KOPT-K1 (cell line): ENCODE data around the gene ADGRE3.

Experiments used
- H3K27ac ChIP-seq: fragments of 200-600 bp; sonication (generic); 2 replicates; pipeline ENCODE4 v1.5.1; 2016; ENCODE audit warnings: antibody characterized with exemption, mild to moderate bottlenecking, low read depth, low read length; ENCODE audit not compliant: poor library complexity, severe bottlenecking
- H3K36me3 ChIP-seq: fragments of 200-600 bp; sonication (generic); 2 replicates; pipeline ENCODE4 v1.5.1; 2017; ENCODE audit warnings: antibody characterized with exemption, mild to moderate bottlenecking, low read length, moderate library complexity; ENCODE audit not compliant: insufficient read depth
- H3K9me3 ChIP-seq: fragments of 200-600 bp; sonication (generic); 2 replicates; pipeline ENCODE4 v1.5.1; 2017; ENCODE audit warnings: antibody characterized with exemption, low read length, mild to moderate bottlenecking; ENCODE audit not compliant: insufficient read depth, poor library complexity, severe bottlenecking

ADGRE3 gene

DNA sequence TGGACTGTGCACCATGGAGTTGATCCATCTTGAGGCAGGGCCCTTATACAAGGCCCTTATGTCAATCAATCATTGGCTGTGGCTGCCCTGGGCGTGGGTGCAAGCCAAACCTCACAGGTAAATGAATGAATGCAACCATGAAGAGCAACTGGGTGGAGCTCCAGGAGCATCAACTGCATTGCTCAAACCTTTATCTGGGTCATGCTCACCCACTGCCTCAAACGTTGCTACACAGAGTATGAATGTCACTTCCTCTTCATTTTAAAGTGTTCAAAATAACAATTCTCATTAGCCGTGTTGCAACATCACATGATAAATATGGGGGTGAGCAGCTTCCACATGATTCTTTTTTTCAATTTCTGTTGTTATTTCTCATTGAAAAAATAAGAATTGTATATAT, 8.8 kb upstream of the ADGRE3 start:
- Histone ChIP-seq H3K36me3 (no peaks in the 10 kb centered on the region), H3K9me3 (no peaks in the 10 kb centered on the region), H3K27ac (no peak overlapping the region)

DNA sequence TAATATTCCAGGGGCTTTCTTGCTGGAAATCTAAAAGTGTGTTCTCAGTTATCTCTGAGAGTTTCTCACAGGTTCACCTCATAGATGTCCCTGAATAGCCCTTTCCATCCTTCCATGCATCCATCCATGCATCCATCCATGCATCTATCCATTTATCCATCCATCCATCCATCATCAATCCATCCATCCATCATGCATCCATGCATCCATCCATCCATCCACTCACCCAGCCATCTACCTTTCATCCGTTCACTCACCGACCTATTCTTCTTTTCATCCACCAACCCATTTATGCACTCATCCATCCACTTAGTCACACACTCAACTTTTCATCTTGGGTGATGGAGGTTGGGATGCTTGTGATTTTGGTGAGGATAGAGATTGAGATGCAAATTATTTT, 7.4 kb upstream of the ADGRE3 start:
- H3K9me3 ChIP-seq = no peaks in the 10 kb centered on the region
- H3K27ac ChIP-seq = no peak overlapping the region
- H3K36me3 ChIP-seq = no peaks in the 10 kb centered on the region

GRCh38 chr19:14678199-14678598, 3.6 kb upstream of the ADGRE3 start:
- Histone ChIP-seq H3K27ac (no peak overlapping the region), H3K9me3 (no peaks in the 10 kb centered on the region), H3K36me3 (no peaks in the 10 kb centered on the region)

DNA sequence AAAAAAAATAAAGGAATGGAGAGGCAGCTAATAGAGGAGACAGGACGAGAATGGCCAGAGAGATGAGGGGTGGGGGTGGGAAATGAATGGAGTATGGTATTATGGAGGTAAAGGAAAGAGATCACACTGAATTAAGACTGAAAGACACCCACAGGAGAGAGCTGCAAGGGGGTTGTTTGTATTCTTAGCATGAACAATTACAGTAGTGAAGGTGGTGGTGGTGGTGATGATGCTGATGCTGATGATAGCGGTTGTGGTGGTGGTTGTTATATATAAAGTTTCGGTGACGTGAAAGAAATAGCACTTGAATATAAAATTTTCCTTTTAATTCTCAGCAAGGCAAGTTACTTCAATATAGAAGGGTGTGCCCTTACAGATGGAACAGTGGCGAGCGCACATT, 2.8 kb upstream of the ADGRE3 start:
- Histone ChIP-seq H3K9me3 (no peaks in the 10 kb centered on the region), H3K27ac (no peak overlapping the region), H3K36me3 (no peaks in the 10 kb centered on the region)

DNA sequence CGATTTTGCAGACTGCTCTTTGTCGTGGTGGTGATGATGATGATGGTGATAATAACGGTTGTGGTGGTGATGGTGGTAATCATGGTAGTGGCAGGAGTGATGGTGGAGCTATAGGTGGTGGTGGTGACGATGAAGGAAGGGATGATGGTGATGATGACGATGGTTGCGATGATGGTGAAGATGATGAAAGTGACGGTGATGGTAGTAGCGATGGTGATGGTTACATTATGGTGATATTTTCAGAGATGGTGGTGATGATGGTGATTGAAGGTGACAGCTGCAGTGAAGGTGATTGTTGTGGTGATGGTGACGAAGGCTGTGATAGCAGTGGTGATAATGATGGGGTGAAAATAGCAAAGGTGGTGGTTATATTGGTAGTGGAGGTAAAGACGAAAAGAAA, 2.1 kb upstream of the ADGRE3 start:
- Histone ChIP-seq H3K27ac (no peak overlapping the region), H3K9me3 (no peaks in the 10 kb centered on the region), H3K36me3 (no peaks in the 10 kb centered on the region)

DNA sequence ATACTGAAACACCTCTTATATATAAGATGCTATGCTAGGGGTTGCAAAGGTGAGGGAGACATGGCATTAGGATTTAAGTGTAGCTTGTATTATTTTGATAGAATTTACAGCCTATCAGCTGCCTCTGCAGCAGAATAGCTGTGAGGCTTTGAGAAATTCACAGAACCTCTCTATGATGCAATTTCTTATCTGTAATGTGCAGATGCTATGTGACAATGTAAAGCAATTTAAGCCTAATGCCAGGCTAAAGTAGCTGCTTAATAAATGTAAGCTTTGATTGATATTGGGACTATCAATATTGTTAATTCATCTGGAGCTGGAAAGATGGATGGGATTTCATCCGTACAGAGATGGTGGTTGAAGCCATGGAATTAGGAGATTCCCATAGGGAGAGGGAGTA, 1.6 kb downstream of the ADGRE3 start:
- H3K36me3 ChIP-seq = no peaks in the 10 kb centered on the region
- no peak overlapping the region for H3K27ac ChIP-seq
- no peaks in the 10 kb centered on the region for H3K9me3 ChIP-seq

DNA sequence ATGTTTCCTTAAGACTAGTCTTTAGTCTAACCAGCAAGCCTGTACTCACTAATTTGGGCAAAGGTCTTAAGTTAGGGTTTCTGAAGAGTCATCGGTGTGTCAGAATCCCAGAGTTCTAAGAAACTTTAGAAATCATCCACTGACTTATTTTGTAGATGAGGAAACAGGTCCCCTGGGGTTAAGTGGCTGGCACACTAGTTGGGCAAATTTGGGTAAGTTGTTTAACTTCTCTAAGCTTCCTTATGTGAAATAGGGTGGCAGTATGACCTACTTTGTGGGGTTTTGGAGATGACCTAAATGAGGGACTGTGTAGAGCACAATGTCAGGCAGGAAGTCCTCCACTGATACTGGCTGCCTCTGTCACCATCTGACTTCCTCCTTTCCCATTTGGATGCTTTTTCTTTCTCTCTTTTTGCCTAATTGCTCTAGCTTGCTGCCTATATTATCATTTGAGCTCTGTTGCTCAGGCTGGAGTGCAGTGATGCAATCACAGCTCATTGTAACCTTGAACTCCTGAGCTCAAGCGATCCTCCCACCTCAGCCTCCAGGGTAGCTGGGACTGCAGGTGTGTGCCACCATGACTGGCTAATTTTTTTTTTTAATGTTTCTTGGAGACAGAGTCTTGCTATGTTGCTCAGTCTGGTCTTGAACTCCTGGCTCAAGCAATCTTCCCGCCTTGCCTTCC, 2.3 kb downstream of the ADGRE3 start:
- Histone ChIP-seq H3K36me3 (no peaks in the 10 kb centered on the region), H3K27ac (no peak overlapping the region), H3K9me3 (no peaks in the 10 kb centered on the region)

DNA sequence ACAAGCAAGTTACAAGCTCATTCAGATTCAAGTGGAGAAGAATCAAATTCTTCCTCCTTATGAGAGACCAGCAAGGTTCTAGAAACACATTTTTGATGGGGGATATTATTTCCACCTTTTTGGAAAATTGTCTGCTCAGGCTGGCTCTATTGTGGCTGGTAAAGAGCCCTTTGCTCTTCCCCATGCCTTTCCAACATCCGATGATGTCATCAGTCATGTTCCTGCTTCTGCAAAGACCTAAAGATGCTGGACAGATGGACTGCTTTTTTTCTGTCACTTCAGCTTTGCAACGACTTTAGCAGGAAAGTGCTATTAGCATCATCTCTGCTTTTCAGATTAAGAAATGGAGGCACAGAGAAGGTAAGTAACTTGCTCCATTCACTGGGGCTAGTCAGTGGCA, 4.2 kb downstream of the ADGRE3 start:
- no peaks in the 10 kb centered on the region for H3K9me3 ChIP-seq
- H3K27ac ChIP-seq = no peak overlapping the region
- H3K36me3 ChIP-seq = no peaks in the 10 kb centered on the region

DNA sequence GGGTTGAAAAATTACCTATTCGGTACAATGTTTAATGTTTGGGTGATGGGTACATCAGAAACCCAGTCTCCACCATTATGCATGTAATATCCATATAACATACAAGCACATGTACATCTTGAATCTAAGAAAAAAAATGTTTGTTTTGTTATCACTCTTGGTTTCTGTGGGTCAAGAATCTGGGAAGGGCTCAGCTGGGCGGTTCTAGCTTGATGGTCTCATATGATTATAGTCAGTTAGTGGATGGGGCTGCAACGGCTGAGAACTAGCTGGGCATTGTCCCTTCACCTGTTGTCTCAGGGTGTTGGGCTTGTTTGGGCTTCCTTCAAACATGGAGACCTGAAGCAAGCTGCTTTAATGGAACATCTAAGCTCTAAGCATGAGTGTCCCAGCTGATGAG, 4.7 kb downstream of the ADGRE3 start:
- H3K9me3 ChIP-seq = no peaks in the 10 kb centered on the region
- no peaks in the 10 kb centered on the region for H3K36me3 ChIP-seq
- no peak overlapping the region for H3K27ac ChIP-seq

GRCh38 chr19:14661372-14661924, 13.2 kb downstream of the ADGRE3 start:
- no peak overlapping the region for H3K27ac ChIP-seq
- no peaks in the 10 kb centered on the region for H3K9me3 ChIP-seq
- no peaks in the 10 kb centered on the region for H3K36me3 ChIP-seq

GRCh38 chr19:14659874-14660489, 14.7 kb downstream of the ADGRE3 start:
- no peaks in the 10 kb centered on the region for H3K36me3 ChIP-seq
- H3K9me3 ChIP-seq = no peaks in the 10 kb centered on the region
- no peak overlapping the region for H3K27ac ChIP-seq

DNA sequence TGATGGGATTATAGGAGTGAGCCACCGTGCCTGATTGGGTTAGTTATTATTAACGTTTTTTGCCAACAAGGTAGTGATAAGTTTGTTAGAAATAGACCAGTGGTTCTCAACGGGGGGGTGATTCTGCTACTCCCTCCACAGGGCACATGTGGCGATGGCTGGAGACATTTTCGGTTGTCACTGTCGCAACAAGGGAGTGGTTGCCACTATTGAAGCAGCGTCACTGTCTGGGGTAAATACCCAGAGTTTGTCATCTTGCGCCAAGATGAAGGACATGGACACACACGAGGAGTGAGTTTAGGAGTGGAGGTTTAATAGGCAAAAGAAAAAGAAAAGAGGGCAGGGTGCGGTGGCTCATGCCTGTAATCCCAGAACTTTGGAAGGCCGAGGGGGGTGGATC, 18.9 kb downstream of the ADGRE3 start:
- no peaks in the 10 kb centered on the region for H3K9me3 ChIP-seq
- H3K36me3 ChIP-seq = no peaks in the 10 kb centered on the region
- no peak overlapping the region for H3K27ac ChIP-seq

GRCh38 chr19:14654786-14655560, 19.7 kb downstream of the ADGRE3 start:
- Histone ChIP-seq H3K9me3 (no peaks in the 10 kb centered on the region), H3K36me3 (no peaks in the 10 kb centered on the region), H3K27ac (no peak overlapping the region)

DNA sequence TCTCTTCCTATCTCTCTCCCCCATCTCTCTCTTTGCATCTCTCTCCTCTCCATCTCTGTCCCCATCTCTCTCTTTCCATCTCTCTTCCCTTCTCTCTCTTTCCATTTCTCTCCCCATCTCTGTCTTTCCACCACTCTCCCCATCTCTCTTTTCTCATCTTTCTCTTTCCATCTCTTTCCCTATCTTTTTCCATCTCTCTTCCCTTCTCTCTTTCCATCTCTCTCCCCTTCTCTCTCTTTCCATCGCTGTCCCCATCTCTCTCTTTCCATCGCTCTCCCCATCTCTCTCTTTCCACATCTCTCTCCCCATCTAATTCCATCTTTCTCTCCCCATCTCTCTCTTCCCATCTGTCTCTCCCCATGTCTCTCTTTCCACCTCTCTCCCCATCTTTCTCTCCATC, 24.5 kb downstream of the ADGRE3 start:
- no peaks in the 10 kb centered on the region for H3K9me3 ChIP-seq
- no peak overlapping the region for H3K27ac ChIP-seq
- H3K36me3 ChIP-seq = no peaks in the 10 kb centered on the region

GRCh38 chr19:14649020-14649419, 25.6 kb downstream of the ADGRE3 start:
- Histone ChIP-seq H3K9me3 (no peaks in the 10 kb centered on the region), H3K36me3 (no peaks in the 10 kb centered on the region)

More at GRCh38 chr19:14649020-14649419, 25.6 kb downstream of the ADGRE3 start:
- no peak overlapping the region for H3K27ac ChIP-seq
